Endodermal cell (in vitro differentiated cells): ENCODE results near the gene KDM1B. TPM values are rescaled to one million over a fixed set of nuclear protein-coding genes. Genes with fewer than 3 reads are reported as not detected.
"Not testable (repeated sequence)": the region's sequence is repeated elsewhere in the genome, so short reads cannot be mapped to it uniquely, and the experiment has no call there.

Source experiments
- DNase-seq: peaks from one replicate; pipeline ENCODE4 v3.0.0-alpha.2; 2017
- H3K27ac ChIP-seq: 2 replicates; pipeline ENCODE4 v1.5.1; 2013; ENCODE audit warnings: mild to moderate bottlenecking, low read depth, low read length, moderate library complexity
- H3K27me3 ChIP-seq: 2 replicates; pipeline ENCODE4 v1.6.1; 2013; ENCODE audit warnings: mild to moderate bottlenecking, low read length, moderate library complexity; ENCODE audit not compliant: insufficient read depth, control insufficient read depth, poor library complexity, severe bottlenecking
- H3K36me3 ChIP-seq: 2 replicates; pipeline ENCODE4 v1.7.0; 2013; ENCODE audit warnings: mild to moderate bottlenecking, low read length, moderate library complexity; ENCODE audit not compliant: control insufficient read depth, insufficient read depth
- H3K4me1 ChIP-seq: one replicate; pipeline ENCODE4 v1.7.0; 2013; ENCODE audit warnings: low read length; ENCODE audit not compliant: control insufficient read depth, insufficient read depth
- H3K4me3 ChIP-seq: 2 replicates; pipeline ENCODE4 v1.5.1; 2013; ENCODE audit warnings: mild to moderate bottlenecking, low read length, moderate library complexity
- H3K9ac ChIP-seq: 2 replicates; pipeline ENCODE4 v1.6.1; 2013; ENCODE audit warnings: mild to moderate bottlenecking, low read length, moderate library complexity; ENCODE audit not compliant: poor library complexity, severe bottlenecking; ENCODE audit errors: extremely low read depth
- H3K9me3 ChIP-seq: 2 replicates; pipeline ENCODE4 v1.6.1; 2013; ENCODE audit warnings: mild to moderate bottlenecking, low read length, moderate library complexity; ENCODE audit not compliant: control insufficient read depth
- H3K27ac Mint-ChIP-seq: 2 replicates; pipeline ENCODE4 v1.8.0; 2020; ENCODE audit warnings: mixed read lengths
- H3K27me3 Mint-ChIP-seq: 2 replicates; pipeline ENCODE4 v1.8.0; 2021; ENCODE audit warnings: mild to moderate bottlenecking, mixed read lengths; ENCODE audit not compliant: insufficient read depth
- H3K36me3 Mint-ChIP-seq: 2 replicates; pipeline ENCODE4 v1.8.0; 2020; ENCODE audit warnings: low read depth, mixed read lengths
- H3K4me1 Mint-ChIP-seq: 2 replicates; pipeline ENCODE4 v1.8.0; 2020; ENCODE audit warnings: mixed read lengths
- H3K4me3 Mint-ChIP-seq: 2 replicates; pipeline ENCODE4 v1.8.0; 2020; ENCODE audit warnings: mild to moderate bottlenecking, moderate library complexity, mixed read lengths
- H3K9me3 Mint-ChIP-seq: 2 replicates; pipeline ENCODE4 v1.8.0; 2020; ENCODE audit warnings: mild to moderate bottlenecking, mixed read lengths
- WGBS, 2 experiments: methylation state at CpG; one replicate each; pipeline versions ENCODE4 v1.1.5 to v1.1.7; 2013; ENCODE audit warnings: missing lambda C conversion rate in 2 of 2, mixed read lengths in 1 of 2; ENCODE audit not compliant: insufficient coverage in 1 of 2, insufficient read length in 1 of 2; 5-methylcytosine and 5-hydroxymethylcytosine counted together
- total RNA-seq, 2 donors: library from RNA; stranded (reverse); fragmentation: NEBNext Ultra II Directional in 1 of 2; extraction: Animal tissue kit (Norgen Biotek cat#: 25700) in 1 of 2; gene quantifications; 2 replicates in 1 of 2; 3 replicates in 1 of 2; pipeline ENCODE4 v1.2.1, GENCODE V29; 2021
- TF ChIP-seq, protein P1 (sequence below): fragments of 200-600 bp; sonication (generic); conservative IDR thresholded peaks from 2 replicates; pipeline ENCODE4 v1.5.0; 2021; ENCODE audit warnings: antibody characterized with exemption, mild to moderate bottlenecking

Gene KDM1B
- total RNA-seq, 2 donors from 2014 or later: 7.7 to 9.3 TPM

DNA sequence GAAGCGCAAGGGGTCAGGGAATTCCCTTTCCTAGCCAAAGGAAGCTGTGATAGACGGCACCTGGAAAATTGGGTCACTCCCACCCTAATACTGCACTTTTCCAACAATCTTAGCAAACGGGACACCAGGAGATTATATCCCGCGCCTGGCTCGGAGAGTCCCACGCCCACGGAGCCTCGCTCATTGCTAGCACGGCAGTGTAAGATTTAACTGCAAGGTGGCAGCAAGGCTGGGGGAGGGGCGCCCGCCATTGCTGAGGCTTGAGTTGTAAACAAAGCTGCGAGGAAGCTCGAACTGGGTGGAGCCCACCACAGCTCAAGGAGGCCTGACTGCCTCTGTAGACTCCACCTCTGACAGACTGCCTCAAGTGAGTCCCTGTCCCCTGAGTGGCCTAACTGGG lies 73.4 kb downstream of the KDM1B start:
- not testable (repeated sequence) for H3K4me1 ChIP-seq, H3K9ac ChIP-seq, DNase-seq, H3K27ac Mint-ChIP-seq, H3K4me3 Mint-ChIP-seq, H3K4me1 Mint-ChIP-seq, H3K27me3 ChIP-seq, H3K27me3 Mint-ChIP-seq, H3K27ac ChIP-seq
- peak overlapping the region; percentile 55 for H3K4me3 ChIP-seq
- 97% methylated on average over 13 to 14 of the region's 14 CpGs for WGBS, 2 experiments
- H3K9me3 ChIP-seq: peaks cover 50% of the 10 kb centered on the region
- peaks cover 65% of the 10 kb centered on the region for H3K36me3 ChIP-seq
- Mint-ChIP-seq H3K9me3 (peaks cover 62% of the 10 kb centered on the region), H3K36me3 (peaks cover 90% of the 10 kb centered on the region)

DNA sequence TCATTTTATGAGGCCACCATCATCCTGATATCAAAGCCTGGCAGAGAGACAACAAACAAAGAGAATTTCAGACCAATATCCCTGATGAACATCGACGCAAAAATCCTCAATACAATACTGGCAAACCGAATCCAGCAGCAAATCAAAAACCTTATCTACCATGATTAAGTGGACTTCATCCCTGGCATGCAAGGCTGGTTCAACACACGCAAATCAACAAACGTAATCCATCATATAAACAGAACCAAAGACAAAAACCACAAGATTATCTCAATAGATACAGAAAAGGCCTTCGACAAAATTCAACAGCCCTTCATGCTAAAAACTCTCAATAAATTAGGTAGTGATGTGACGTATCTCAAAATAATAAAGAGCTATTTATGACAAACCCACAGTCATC lies 76.6 kb downstream of the KDM1B start:
- not testable (repeated sequence) for H3K4me1 ChIP-seq, H3K27me3 Mint-ChIP-seq, H3K4me3 Mint-ChIP-seq, H3K27ac ChIP-seq, H3K27me3 ChIP-seq, DNase-seq, H3K27ac Mint-ChIP-seq, H3K9ac ChIP-seq, H3K4me1 Mint-ChIP-seq
- peaks cover 74% of the 10 kb centered on the region for H3K9me3 ChIP-seq
- Mint-ChIP-seq H3K9me3 (peaks cover 84% of the 10 kb centered on the region), H3K36me3 (peaks cover 97% of the 10 kb centered on the region)
- H3K36me3 ChIP-seq: peaks cover 61% of the 10 kb centered on the region
- WGBS, 2 experiments: 80 to 97% methylated on average over 1 to 7 of the region's 7 CpGs
- peak overlapping the region; percentile 23 for H3K4me3 ChIP-seq

DNA sequence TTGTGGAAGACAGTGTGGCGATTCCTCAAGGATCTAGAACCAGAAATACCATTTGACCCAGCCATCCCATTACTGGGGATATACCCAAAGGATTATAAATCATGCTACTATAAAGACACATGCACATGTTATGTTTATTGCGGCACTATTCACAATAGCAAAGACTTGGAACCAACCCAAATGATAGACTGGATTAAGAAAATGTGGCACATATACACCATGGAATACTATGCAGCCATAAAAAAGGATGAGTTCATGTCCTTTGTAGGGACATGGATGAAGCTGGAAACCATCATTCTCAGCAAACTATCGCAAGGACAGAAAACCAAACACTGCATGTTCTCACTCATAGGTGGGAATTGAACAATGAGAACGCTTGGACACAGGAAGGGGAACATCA lies 78.5 kb downstream of the KDM1B start:
- not testable (repeated sequence) for H3K4me3 Mint-ChIP-seq, H3K27ac ChIP-seq, H3K4me1 ChIP-seq, H3K27me3 Mint-ChIP-seq, DNase-seq, H3K4me1 Mint-ChIP-seq, H3K9ac ChIP-seq, H3K4me3 ChIP-seq, H3K27me3 ChIP-seq, H3K27ac Mint-ChIP-seq
- peaks cover 95% of the 10 kb centered on the region for H3K36me3 Mint-ChIP-seq
- peaks cover 68% of the 10 kb centered on the region for H3K9me3 Mint-ChIP-seq
- Histone ChIP-seq H3K36me3 (peaks cover 63% of the 10 kb centered on the region), H3K9me3 (peaks cover 61% of the 10 kb centered on the region)
- 100% methylated on average over 2 of the region's 4 CpGs; no CpG with 5 or more reads in 1 of the 2 experiments for WGBS, 2 experiments

DNA sequence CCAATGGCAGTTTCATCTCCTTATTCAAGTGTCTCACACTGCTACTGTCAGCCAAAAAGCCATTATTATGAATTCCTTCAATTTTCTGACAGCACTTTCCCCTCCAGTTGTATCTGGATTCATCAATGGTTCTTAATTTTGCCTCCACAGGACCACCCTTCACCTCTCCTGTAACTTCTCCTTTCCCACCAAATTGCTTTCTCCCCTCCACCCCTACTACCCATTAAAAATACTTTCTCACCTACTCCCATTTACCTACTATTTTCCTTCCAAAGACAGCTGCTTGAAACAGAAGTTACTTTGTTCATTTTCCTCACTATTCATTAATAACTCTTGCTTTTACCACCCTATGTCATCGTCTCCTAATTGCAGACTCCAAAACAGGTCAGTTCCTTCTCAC lies 79.3 kb downstream of the KDM1B start:
- Histone ChIP-seq H3K4me3 (peak overlapping the region; percentile 15), H3K36me3 (peaks cover 66% of the 10 kb centered on the region), H3K9ac (no peak overlapping the region), H3K27me3 (no peaks in the 10 kb centered on the region), H3K9me3 (peaks cover 53% of the 10 kb centered on the region), H3K27ac (no peak overlapping the region), H3K4me1 (no peaks in the 10 kb centered on the region)
- no peak overlapping the region for H3K4me3 Mint-ChIP-seq
- no peaks in the 10 kb centered on the region for H3K27me3 Mint-ChIP-seq
- H3K9me3 Mint-ChIP-seq: peaks cover 60% of the 10 kb centered on the region
- no peak for DNase-seq
- no peaks in the 10 kb centered on the region for H3K4me1 Mint-ChIP-seq
- 92 to 95% methylated on average over 1 of the region's 1 CpG for WGBS, 2 experiments
- H3K36me3 Mint-ChIP-seq: peaks cover 94% of the 10 kb centered on the region
- H3K27ac Mint-ChIP-seq: no peak overlapping the region
- TF ChIP-seq, protein P1, sequence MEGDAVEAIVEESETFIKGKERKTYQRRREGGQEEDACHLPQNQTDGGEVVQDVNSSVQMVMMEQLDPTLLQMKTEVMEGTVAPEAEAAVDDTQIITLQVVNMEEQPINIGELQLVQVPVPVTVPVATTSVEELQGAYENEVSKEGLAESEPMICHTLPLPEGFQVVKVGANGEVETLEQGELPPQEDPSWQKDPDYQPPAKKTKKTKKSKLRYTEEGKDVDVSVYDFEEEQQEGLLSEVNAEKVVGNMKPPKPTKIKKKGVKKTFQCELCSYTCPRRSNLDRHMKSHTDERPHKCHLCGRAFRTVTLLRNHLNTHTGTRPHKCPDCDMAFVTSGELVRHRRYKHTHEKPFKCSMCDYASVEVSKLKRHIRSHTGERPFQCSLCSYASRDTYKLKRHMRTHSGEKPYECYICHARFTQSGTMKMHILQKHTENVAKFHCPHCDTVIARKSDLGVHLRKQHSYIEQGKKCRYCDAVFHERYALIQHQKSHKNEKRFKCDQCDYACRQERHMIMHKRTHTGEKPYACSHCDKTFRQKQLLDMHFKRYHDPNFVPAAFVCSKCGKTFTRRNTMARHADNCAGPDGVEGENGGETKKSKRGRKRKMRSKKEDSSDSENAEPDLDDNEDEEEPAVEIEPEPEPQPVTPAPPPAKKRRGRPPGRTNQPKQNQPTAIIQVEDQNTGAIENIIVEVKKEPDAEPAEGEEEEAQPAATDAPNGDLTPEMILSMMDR: no peak
